Measurements from ENCODE around the gene UBE2I.

The UBE2I gene

GRCh38 chr16:1331712-1332617 is 22.5 kb downstream of the UBE2I start:
- DNase-seq, result peak; percentile 48

- DNase-seq, result no peak
Measured at GRCh38 chr16:1332618-1333148, 23.2 kb downstream of the UBE2I start.

GRCh38 chr16:1333149-1333812 is 23.8 kb downstream of the UBE2I start, which contains the start of gene BAIAP3:
Gene BAIAP3 (plus strand): TSS chr16:1333645. CDS start chr16:1338550, 4,905 bp downstream.
- peak; percentile 68 for DNase-seq

GRCh38 chr16:1333854-1334700 is 24.6 kb downstream of the UBE2I start:
- no peak for DNase-seq

GRCh38 chr16:1334739-1335138 is 25.3 kb downstream of the UBE2I start:
- no peak for DNase-seq

GRCh38 chr16:1335211-1335971 is 26.0 kb downstream of the UBE2I start:
- no peak for DNase-seq

GRCh38 chr16:1335996-1336395 is 26.6 kb downstream of the UBE2I start:
- no peak for DNase-seq

GRCh38 chr16:1336619-1337018 is 27.2 kb downstream of the UBE2I start:
- no peak for DNase-seq

- DNase-seq, result no peak
Measured at GRCh38 chr16:1337486-1337885, 28.1 kb downstream of the UBE2I start.

GRCh38 chr16:1338119-1338730 is 28.8 kb downstream of the UBE2I start:
- DNase-seq, result peak; percentile 34

GRCh38 chr16:1338855-1339675 is 29.6 kb downstream of the UBE2I start:
- DNase-seq, result no peak

- DNase-seq, result no peak
Measured at GRCh38 chr16:1340730-1341494, 31.5 kb downstream of the UBE2I start.

GRCh38 chr16:1341495-1342420 is 32.3 kb downstream of the UBE2I start:
- DNase-seq, result no peak

- peak; percentile 93 for DNase-seq
Measured at GRCh38 chr16:1342526-1343427, 33.3 kb downstream of the UBE2I start.

GRCh38 chr16:1343428-1344242 is 34.2 kb downstream of the UBE2I start:
- DNase-seq, result no peak

- no peak for DNase-seq
Measured at GRCh38 chr16:1344499-1344898, 35.1 kb downstream of the UBE2I start.

GRCh38 chr16:1345087-1345486 is 35.7 kb downstream of the UBE2I start:
- DNase-seq, result no peak
